ENCODE results near the gene CCDC112. TPM values are rescaled to one million over a fixed set of nuclear protein-coding genes. Genes with fewer than 3 reads are reported as not detected.

The CCDC112 gene
- 1 to 10 TPM; 2.0 TPM for total RNA-seq

GRCh38 chr5:115296124-115297022, at the start of gene CCDC112:
TSS of gene CCDC112 (minus strand) at chr5:115296654. CDS start at chr5:115296543, 111 bp downstream.
- Mint-ChIP-seq H3K9me3 (peaks cover 4% of the 10 kb centered on the region), H3K4me1 (peaks cover 12% of the 10 kb centered on the region), H3K27me3 (peaks cover 51% of the 10 kb centered on the region), H3K36me3 (ENCODE audit: low read depth) (no peaks in the 10 kb centered on the region), H3K4me3 (peak within 1 kb of the TSS; percentile 76), H3K27ac (no peak within 1 kb of the TSS)
- ChIA-PET CTCF (interaction anchor here (1.1 to 1.6 kb wide), 2 partner anchors 14 to 278 kb away, joined by 4 to 6 read pairs; no protein-coding TSS in a partner anchor), POLR2A (interaction anchor here (0.7 to 2.8 kb wide), 6 partner anchors 10 to 544 kb away, joined by 3 to 19 read pairs (median 6); partner anchors contain the start of genes ATG12, FEM1C, PGGT1B and TICAM2)
- peak; percentile 78 for DNase-seq

GRCh38 chr5:115345344-115345743, 48.9 kb upstream of the CCDC112 start:
- no peaks in the 10 kb centered on the region for H3K9me3 Mint-ChIP-seq
- peaks cover 45% of the 10 kb centered on the region for H3K27me3 Mint-ChIP-seq
- no peak overlapping the region for H3K27ac Mint-ChIP-seq
- no peak for DNase-seq
- ChIA-PET CTCF (no interaction called here), POLR2A (no interaction called here)
- no peaks in the 10 kb centered on the region for H3K36me3 Mint-ChIP-seq (ENCODE audit: low read depth)
- peaks cover 1% of the 10 kb centered on the region for H3K4me1 Mint-ChIP-seq
- H3K4me3 Mint-ChIP-seq = no peak overlapping the region

- POLR2A ChIA-PET = no interaction called here
- CTCF ChIA-PET = no interaction called here
- no peaks in the 10 kb centered on the region for H3K4me1 Mint-ChIP-seq
- no peak overlapping the region for H3K4me3 Mint-ChIP-seq
- peaks cover 45% of the 10 kb centered on the region for H3K27me3 Mint-ChIP-seq
- no peak overlapping the region for H3K27ac Mint-ChIP-seq
- no peaks in the 10 kb centered on the region for H3K36me3 Mint-ChIP-seq (ENCODE audit: low read depth)
- H3K9me3 Mint-ChIP-seq = no peaks in the 10 kb centered on the region
- DNase-seq = no peak
Measured at GRCh38 chr5:115343855-115344254, 47.4 kb upstream of the CCDC112 start.

GRCh38 chr5:115342590-115343377, 46.3 kb upstream of the CCDC112 start:
- Mint-ChIP-seq H3K4me3 (no peak overlapping the region), H3K36me3 (ENCODE audit: low read depth) (no peaks in the 10 kb centered on the region), H3K27ac (no peak overlapping the region), H3K9me3 (no peaks in the 10 kb centered on the region), H3K27me3 (peaks cover 47% of the 10 kb centered on the region), H3K4me1 (no peaks in the 10 kb centered on the region)
- DNase-seq = no peak
- ChIA-PET CTCF (interaction anchor here (1.0 kb wide), 1 partner anchor 232 kb away, joined by 5 read pairs; no protein-coding TSS in a partner anchor), POLR2A (no interaction called here)

GRCh38 chr5:115341745-115342144, 45.3 kb upstream of the CCDC112 start:
- Mint-ChIP-seq H3K9me3 (no peaks in the 10 kb centered on the region), H3K27me3 (peaks cover 44% of the 10 kb centered on the region), H3K27ac (no peak overlapping the region), H3K4me3 (no peak overlapping the region), H3K36me3 (ENCODE audit: low read depth) (no peaks in the 10 kb centered on the region), H3K4me1 (no peaks in the 10 kb centered on the region)
- CTCF ChIA-PET = no interaction called here
- DNase-seq = no peak
- POLR2A ChIA-PET = interaction anchor here (0.5 kb wide), 1 partner anchor 80 kb away, joined by 3 read pairs; no protein-coding TSS in a partner anchor

- ChIA-PET POLR2A (no interaction called here), CTCF (no interaction called here)
- DNase-seq = no peak
- H3K27ac Mint-ChIP-seq = no peak overlapping the region
- H3K27me3 Mint-ChIP-seq = peaks cover 40% of the 10 kb centered on the region
- H3K4me1 Mint-ChIP-seq = no peaks in the 10 kb centered on the region
- no peaks in the 10 kb centered on the region for H3K36me3 Mint-ChIP-seq (ENCODE audit: low read depth)
- no peak overlapping the region for H3K4me3 Mint-ChIP-seq
- H3K9me3 Mint-ChIP-seq = no peaks in the 10 kb centered on the region
Measured at GRCh38 chr5:115338851-115339250, 42.4 kb upstream of the CCDC112 start.

GRCh38 chr5:115337882-115338281, 41.4 kb upstream of the CCDC112 start:
- Mint-ChIP-seq H3K4me3 (no peak overlapping the region), H3K36me3 (ENCODE audit: low read depth) (no peaks in the 10 kb centered on the region), H3K27me3 (peaks cover 34% of the 10 kb centered on the region), H3K27ac (no peak overlapping the region), H3K4me1 (peaks cover 9% of the 10 kb centered on the region), H3K9me3 (no peaks in the 10 kb centered on the region)
- CTCF ChIA-PET = no interaction called here
- POLR2A ChIA-PET = no interaction called here
- DNase-seq = no peak

- ChIA-PET CTCF (interaction anchor here (0.5 kb wide), 1 partner anchor 25 kb away, joined by 4 read pairs; no protein-coding TSS in a partner anchor), POLR2A (interaction anchor here (0.6 to 0.9 kb wide), 2 partner anchors 19 to 241 kb away, joined by 3 to 4 read pairs; no protein-coding TSS in a partner anchor)
- peaks cover 31% of the 10 kb centered on the region for H3K27me3 Mint-ChIP-seq
- H3K36me3 Mint-ChIP-seq (ENCODE audit: low read depth) = no peaks in the 10 kb centered on the region
- no peak for DNase-seq
- H3K9me3 Mint-ChIP-seq = no peaks in the 10 kb centered on the region
- no peak overlapping the region for H3K27ac Mint-ChIP-seq
- peaks cover 11% of the 10 kb centered on the region for H3K4me1 Mint-ChIP-seq
- H3K4me3 Mint-ChIP-seq = no peak overlapping the region
Measured at GRCh38 chr5:115336964-115337363, 40.5 kb upstream of the CCDC112 start.

- Mint-ChIP-seq H3K4me3 (no peak overlapping the region), H3K36me3 (ENCODE audit: low read depth) (no peaks in the 10 kb centered on the region), H3K4me1 (peaks cover 11% of the 10 kb centered on the region), H3K27ac (no peak overlapping the region), H3K27me3 (peaks cover 30% of the 10 kb centered on the region), H3K9me3 (no peaks in the 10 kb centered on the region)
- DNase-seq = no peak
- ChIA-PET POLR2A (interaction anchor here (0.6 to 1.1 kb wide), 2 partner anchors 241 to 266 kb away, joined by 4 read pairs; partner anchors contain the start of gene TICAM2), CTCF (interaction anchor here (0.5 to 1.4 kb wide), 2 partner anchors 26 to 41 kb away, joined by 3 to 4 read pairs; no protein-coding TSS in a partner anchor)
Measured at GRCh38 chr5:115336201-115336720, 39.8 kb upstream of the CCDC112 start.

- no peak for DNase-seq
- no peak overlapping the region for H3K27ac Mint-ChIP-seq
- ChIA-PET CTCF (interaction anchor here (0.6 to 1.4 kb wide), 2 partner anchors 42 to 239 kb away, joined by 3 to 4 read pairs; no protein-coding TSS in a partner anchor), POLR2A (interaction anchor here (1.1 kb wide), 1 partner anchor 266 kb away, joined by 4 read pairs; the partner anchor contains the start of gene TICAM2)
- peaks cover 14% of the 10 kb centered on the region for H3K4me1 Mint-ChIP-seq
- no peak overlapping the region for H3K4me3 Mint-ChIP-seq
- H3K27me3 Mint-ChIP-seq = peaks cover 32% of the 10 kb centered on the region
- H3K9me3 Mint-ChIP-seq = no peaks in the 10 kb centered on the region
- H3K36me3 Mint-ChIP-seq (ENCODE audit: low read depth) = no peaks in the 10 kb centered on the region
Measured at GRCh38 chr5:115335301-115335700, 38.8 kb upstream of the CCDC112 start.

GRCh38 chr5:115333164-115333563, 36.7 kb upstream of the CCDC112 start:
- Mint-ChIP-seq H3K27ac (no peak overlapping the region), H3K4me1 (peaks cover 14% of the 10 kb centered on the region), H3K36me3 (ENCODE audit: low read depth) (no peaks in the 10 kb centered on the region), H3K9me3 (no peaks in the 10 kb centered on the region), H3K4me3 (no peak overlapping the region), H3K27me3 (peaks cover 29% of the 10 kb centered on the region)
- peak; percentile 45 for DNase-seq
- POLR2A ChIA-PET = no interaction called here
- CTCF ChIA-PET = interaction anchor here (1.2 kb wide), 1 partner anchor 241 kb away, joined by 4 read pairs; no protein-coding TSS in a partner anchor

- ChIA-PET POLR2A (no interaction called here), CTCF (no interaction called here)
Measured at GRCh38 chr5:115330830-115331229, 34.4 kb upstream of the CCDC112 start.

More at GRCh38 chr5:115330830-115331229, 34.4 kb upstream of the CCDC112 start:
- Mint-ChIP-seq H3K27me3 (peaks cover 29% of the 10 kb centered on the region), H3K36me3 (ENCODE audit: low read depth) (no peaks in the 10 kb centered on the region), H3K9me3 (no peaks in the 10 kb centered on the region), H3K27ac (no peak overlapping the region), H3K4me3 (no peak overlapping the region), H3K4me1 (peaks cover 14% of the 10 kb centered on the region)
- DNase-seq = no peak

Data from activated CD4-positive, alpha-beta memory T cell treated with anti-CD3 and anti-CD28 coated beads, Interleukin-2, amount 10 ng/mL, durations not matched to agents 7 days and 5 days (primary cell).